ENCODE data around the gene CREG2.

CREG2 gene

GRCh38 chr2:101426822-101427221 is 39.5 kb upstream of the CREG2 start:
- no peak overlapping the region for H3K4me3 ChIP-seq (ENCODE audit: low read depth, low read length)
- no peak for TF ChIP-seq MYC (IDR thresholded peaks at IDR 0.05; ENCODE audit: low read depth, low read length)
- TF ChIP-seq CTCF (IDR thresholded peaks at IDR 0.05; ENCODE audit: low read depth, low read length) = no peak
- no peak for TF ChIP-seq POLR2A (IDR thresholded peaks at IDR 0.05; ENCODE audit: extremely low read depth, insufficient read length)
- TF ChIP-seq MAX (IDR thresholded peaks at IDR 0.05; ENCODE audit: low read depth, low read length) = no peak
- DNase-seq (ENCODE audit: low read depth) = no peak

- no peak overlapping the region for H3K4me3 ChIP-seq (ENCODE audit: low read depth, low read length)
- DNase-seq (ENCODE audit: low read depth) = no peak
- TF ChIP-seq MYC (IDR thresholded peaks at IDR 0.05; ENCODE audit: low read depth, low read length) (no peak), MAX (IDR thresholded peaks at IDR 0.05; ENCODE audit: low read depth, low read length) (no peak), POLR2A (IDR thresholded peaks at IDR 0.05; ENCODE audit: extremely low read depth, insufficient read length) (no peak), CTCF (IDR thresholded peaks at IDR 0.05; ENCODE audit: low read depth, low read length) (no peak)
Observed at GRCh38 chr2:101420623-101421022, 33.3 kb upstream of the CREG2 start.

- no peak overlapping the region for H3K4me3 ChIP-seq (ENCODE audit: low read depth, low read length)
- TF ChIP-seq POLR2A (IDR thresholded peaks at IDR 0.05; ENCODE audit: extremely low read depth, insufficient read length) (no peak), MYC (IDR thresholded peaks at IDR 0.05; ENCODE audit: low read depth, low read length) (no peak), CTCF (IDR thresholded peaks at IDR 0.05; ENCODE audit: low read depth, low read length) (peak; percentile 72)
- DNase-seq (ENCODE audit: low read depth) = peak; percentile 78
Observed at GRCh38 chr2:101419096-101419663, 31.9 kb upstream of the CREG2 start.

- no peak overlapping the region for H3K4me3 ChIP-seq (ENCODE audit: low read depth, low read length)
- no peak for TF ChIP-seq CTCF (IDR thresholded peaks at IDR 0.05; ENCODE audit: low read depth, low read length)
- no peak for DNase-seq (ENCODE audit: low read depth)
Observed at GRCh38 chr2:101418460-101419095, 31.3 kb upstream of the CREG2 start.

- DNase-seq (ENCODE audit: low read depth) = no peak
- no peak overlapping the region for H3K4me3 ChIP-seq (ENCODE audit: low read depth, low read length)
- no peak for TF ChIP-seq MYC (IDR thresholded peaks at IDR 0.05; ENCODE audit: low read depth, low read length)
- TF ChIP-seq MAX (IDR thresholded peaks at IDR 0.05; ENCODE audit: low read depth, low read length) = no peak
- TF ChIP-seq POLR2A (IDR thresholded peaks at IDR 0.05; ENCODE audit: extremely low read depth, insufficient read length) = no peak
- no peak for TF ChIP-seq CTCF (IDR thresholded peaks at IDR 0.05; ENCODE audit: low read depth, low read length)
Observed at GRCh38 chr2:101416609-101417008, 29.3 kb upstream of the CREG2 start.

- DNase-seq (ENCODE audit: low read depth) = no peak
- TF ChIP-seq MAX (IDR thresholded peaks at IDR 0.05; ENCODE audit: low read depth, low read length) (no peak), CTCF (IDR thresholded peaks at IDR 0.05; ENCODE audit: low read depth, low read length) (no peak)
- H3K4me3 ChIP-seq (ENCODE audit: low read depth, low read length) = no peak overlapping the region
Observed at GRCh38 chr2:101415884-101416283, 28.6 kb upstream of the CREG2 start.

Data from NB4 (cell line).